Ishikawa (cell line): Measurements from ENCODE around the gene PANX3.

ENCODE experiments used
- CEBPB ChIP-seq: IDR thresholded peaks from 2 replicates; pipeline ENCODE4 v1.6.1; 2012
- CREB1 ChIP-seq: IDR thresholded peaks from 2 replicates; pipeline ENCODE4 v1.6.1; 2012; ENCODE audit warnings: low read depth
- EGR1 ChIP-seq: IDR thresholded peaks from 2 replicates; pipeline ENCODE4 v1.6.1; 2012
- EP300 ChIP-seq: IDR thresholded peaks from 2 replicates; pipeline ENCODE4 v1.6.1; 2012; ENCODE audit warnings: borderline replicate concordance
- FOXM1 ChIP-seq: IDR thresholded peaks from 2 replicates; pipeline ENCODE4 v1.6.1; 2012; ENCODE audit warnings: low read depth, borderline replicate concordance
- NFIC ChIP-seq: IDR thresholded peaks from 2 replicates; pipeline ENCODE4 v1.6.1; 2012
- RAD21 ChIP-seq: IDR thresholded peaks from 2 replicates; pipeline ENCODE4 v1.6.1; 2012; ENCODE audit warnings: low read depth
- REST ChIP-seq: IDR thresholded peaks from 2 replicates; pipeline ENCODE4 v1.6.1; 2012; ENCODE audit warnings: low read depth, mild to moderate bottlenecking
- TCF12 ChIP-seq: IDR thresholded peaks from 2 replicates; pipeline ENCODE4 v1.6.1; 2012; ENCODE audit warnings: low read depth
- TEAD4 ChIP-seq: IDR thresholded peaks from 2 replicates; pipeline ENCODE4 v1.6.1; 2012
- YY1 ChIP-seq: IDR thresholded peaks from 2 replicates; pipeline ENCODE4 v1.6.1; 2012; ENCODE audit warnings: low read depth
- ZBTB7A ChIP-seq: IDR thresholded peaks from 2 replicates; pipeline ENCODE4 v1.6.1; 2012; ENCODE audit warnings: low read depth

- TF ChIP-seq CREB1 (no peak), CEBPB (no peak), REST (no peak), EP300 (no peak), EGR1 (no peak), ZBTB7A (no peak), RAD21 (no peak), NFIC (no peak), YY1 (no peak), TCF12 (no peak), TEAD4 (no peak), FOXM1 (no peak)
These were observed 29.4 kb upstream of the PANX3 start for GRCh38 chr11:124581817-124582216.
